Esophagus (tissue), 2 donors: ENCODE data around the gene CENPN. TPM values are rescaled to one million over a fixed set of nuclear protein-coding genes. Genes with fewer than 3 reads are reported as not detected.

Experiments
- H3K27ac ChIP-seq, 2 donors: one replicate each; pipeline ENCODE4 v1.5.1; 2013; ENCODE audit warnings: low read depth in 2 of 2, mild to moderate bottlenecking in 2 of 2, inconsistent platforms in 1 of 2, low read length in 1 of 2, moderate library complexity in 1 of 2
- H3K27me3 ChIP-seq, 2 donors: one replicate each; pipeline ENCODE4 v1.6.1; 2013; ENCODE audit warnings: low read length in 2 of 2, control low read depth in 1 of 2, mild to moderate bottlenecking in 1 of 2; ENCODE audit not compliant: insufficient read depth in 2 of 2, control insufficient read depth in 1 of 2
- H3K36me3 ChIP-seq, 2 donors: one replicate each; pipeline ENCODE4 v1.6.1; 2013; ENCODE audit warnings: low read length in 1 of 2; ENCODE audit not compliant: control insufficient read depth in 2 of 2, insufficient read depth in 2 of 2
- H3K4me1 ChIP-seq, 2 donors: one replicate each; pipeline ENCODE4 v1.6.1; 2013; ENCODE audit warnings: low read length in 1 of 2; ENCODE audit not compliant: control insufficient read depth in 2 of 2, insufficient read depth in 2 of 2
- H3K4me3 ChIP-seq, 2 donors: one replicate each; pipeline ENCODE4 v1.5.1; 2013; ENCODE audit warnings: low read length in 2 of 2, mild to moderate bottlenecking in 2 of 2, low read depth in 1 of 2, moderate library complexity in 1 of 2
- H3K9me3 ChIP-seq, 2 donors: one replicate each; pipeline ENCODE4 v1.6.1; 2013; ENCODE audit warnings: mild to moderate bottlenecking in 2 of 2, low read depth in 1 of 2, low read length in 1 of 2, moderate library complexity in 1 of 2; ENCODE audit not compliant: control insufficient read depth in 2 of 2, insufficient read depth in 1 of 2
- WGBS, 2 donors: extraction: QIAGEN DNeasy Blood & Tissue Kit; methylation state at CpG; one replicate each; pipeline ENCODE4 v1.1.7; 2013; 5-methylcytosine and 5-hydroxymethylcytosine counted together
- polyA plus RNA-seq, 2 donors: library from polyadenylated mRNA; stranded (reverse); fragments of 200-250 nt; gene quantifications; one replicate each; pipeline ENCODE4 v1.2.3, GENCODE V29; 2013
- donor health status: healthy with polysubstance abuse.
- donor health status: Bipolar disorder and iron deficiency.

Gene CENPN
- polyA plus RNA-seq, 2 donors: 3.6 to 9.1 TPM

- H3K4me3 ChIP-seq: no peak overlapping the region
- H3K36me3 ChIP-seq: no peaks in the 10 kb centered on the region
- H3K27ac ChIP-seq: no peak overlapping the region
- WGBS, 2 donors: 76 to 79% methylated on average over 8 of the region's 8 CpGs
- H3K9me3 ChIP-seq: no peaks in the 10 kb centered on the region
- H3K4me1 ChIP-seq: no peaks in the 10 kb centered on the region
- no peaks in the 10 kb centered on the region for H3K27me3 ChIP-seq
Measured at GRCh38 chr16:81070979-81071378, 64.0 kb downstream of the CENPN start.

GRCh38 chr16:81071805-81072204, 64.8 kb downstream of the CENPN start:
- no peaks in the 10 kb centered on the region for H3K4me1 ChIP-seq
- H3K36me3 ChIP-seq: no peaks in the 10 kb centered on the region
- no peak overlapping the region for H3K27ac ChIP-seq
- no peak overlapping the region for H3K4me3 ChIP-seq
- no peaks in the 10 kb centered on the region for H3K9me3 ChIP-seq
- no peaks in the 10 kb centered on the region for H3K27me3 ChIP-seq
- WGBS, 2 donors: 78 to 84% methylated on average over 4 of the region's 4 CpGs

- Histone ChIP-seq H3K27ac (no peak overlapping the region), H3K4me1 (no peaks in the 10 kb centered on the region), H3K4me3 (no peak overlapping the region), H3K9me3 (no peaks in the 10 kb centered on the region), H3K27me3 (no peaks in the 10 kb centered on the region), H3K36me3 (no peaks in the 10 kb centered on the region)
- WGBS, 2 donors: 63 to 71% methylated on average over 5 of the region's 5 CpGs
Measured at GRCh38 chr16:81073560-81074330, 66.7 kb downstream of the CENPN start.

- Histone ChIP-seq H3K4me1 (no peaks in the 10 kb centered on the region), H3K27me3 (no peaks in the 10 kb centered on the region), H3K9me3 (no peaks in the 10 kb centered on the region), H3K4me3 (peak overlapping the region; percentile 60 to 90), H3K27ac (peak overlapping the region; percentile 79 to 99), H3K36me3 (no peaks in the 10 kb centered on the region)
- 1% methylated on average over 27 of the region's 27 CpGs for WGBS, 2 donors
Measured at GRCh38 chr16:81076566-81077075, 69.6 kb downstream of the CENPN start.

GRCh38 chr16:81077076-81077940, 70.3 kb downstream of the CENPN start, which contains the start of gene C16orf46:
Gene C16orf46, minus strand, starts transcription at chr16:81077238. Its CDS starts 13,283 bp downstream, at chr16:81063955.
- H3K27me3 ChIP-seq: no peaks in the 10 kb centered on the region
- peak within 1 kb of the TSS; percentile 79 to 99 for H3K27ac ChIP-seq
- H3K36me3 ChIP-seq: no peaks in the 10 kb centered on the region
- 11% methylated on average over 59 of the region's 59 CpGs for WGBS, 2 donors
- no peaks in the 10 kb centered on the region for H3K4me1 ChIP-seq
- no peaks in the 10 kb centered on the region for H3K9me3 ChIP-seq
- peak within 1 kb of the TSS; percentile 60 to 90 for H3K4me3 ChIP-seq

GRCh38 chr16:81080233-81080632, 73.2 kb downstream of the CENPN start:
- no peaks in the 10 kb centered on the region for H3K9me3 ChIP-seq
- no peak overlapping the region for H3K27ac ChIP-seq
- no peaks in the 10 kb centered on the region for H3K27me3 ChIP-seq
- WGBS, 2 donors: 73 to 90% methylated on average over 1 of the region's 1 CpG
- no peak overlapping the region for H3K4me3 ChIP-seq
- no peaks in the 10 kb centered on the region for H3K36me3 ChIP-seq
- no peaks in the 10 kb centered on the region for H3K4me1 ChIP-seq

GRCh38 chr16:81081014-81081413, 74.0 kb downstream of the CENPN start:
- H3K36me3 ChIP-seq: no peaks in the 10 kb centered on the region
- H3K9me3 ChIP-seq: no peaks in the 10 kb centered on the region
- no peaks in the 10 kb centered on the region for H3K4me1 ChIP-seq
- 93 to 94% methylated on average over 4 of the region's 4 CpGs for WGBS, 2 donors
- no peak overlapping the region for H3K27ac ChIP-seq
- no peaks in the 10 kb centered on the region for H3K27me3 ChIP-seq
- no peak overlapping the region for H3K4me3 ChIP-seq

Other genes with a start within 250 kb of the CENPN start
- under 1 TPM; 0.39 to 0.65 TPM for gene CDYL2, start 202.6 kb upstream of the CENPN start, polyA plus RNA-seq
- gene CMC2, start 329 bp upstream of the CENPN start, polyA plus RNA-seq: 10 to 100 TPM; 29.9 to 69.7 TPM
- 10 to 100 TPM; 13.7 to 15.5 TPM for gene ATMIN, start 28.6 kb downstream of the CENPN start, polyA plus RNA-seq
- gene C16orf46, start 70.0 kb downstream of the CENPN start, polyA plus RNA-seq: under 1 TPM; 0.24 to 0.29 TPM
- 10 to 100 TPM; 14.8 to 19.9 TPM for gene GCSH, start 89.2 kb downstream of the CENPN start, polyA plus RNA-seq
- under 1 TPM; 0.16 to 0.41 TPM for gene BCO1, start 231.5 kb downstream of the CENPN start, polyA plus RNA-seq